ENCODE results near the gene C11orf86.
"Not testable (repeated sequence)": the region's sequence is repeated elsewhere in the genome, so short reads cannot be mapped to it uniquely, and the experiment has no call there.

The C11orf86 gene

DNA sequence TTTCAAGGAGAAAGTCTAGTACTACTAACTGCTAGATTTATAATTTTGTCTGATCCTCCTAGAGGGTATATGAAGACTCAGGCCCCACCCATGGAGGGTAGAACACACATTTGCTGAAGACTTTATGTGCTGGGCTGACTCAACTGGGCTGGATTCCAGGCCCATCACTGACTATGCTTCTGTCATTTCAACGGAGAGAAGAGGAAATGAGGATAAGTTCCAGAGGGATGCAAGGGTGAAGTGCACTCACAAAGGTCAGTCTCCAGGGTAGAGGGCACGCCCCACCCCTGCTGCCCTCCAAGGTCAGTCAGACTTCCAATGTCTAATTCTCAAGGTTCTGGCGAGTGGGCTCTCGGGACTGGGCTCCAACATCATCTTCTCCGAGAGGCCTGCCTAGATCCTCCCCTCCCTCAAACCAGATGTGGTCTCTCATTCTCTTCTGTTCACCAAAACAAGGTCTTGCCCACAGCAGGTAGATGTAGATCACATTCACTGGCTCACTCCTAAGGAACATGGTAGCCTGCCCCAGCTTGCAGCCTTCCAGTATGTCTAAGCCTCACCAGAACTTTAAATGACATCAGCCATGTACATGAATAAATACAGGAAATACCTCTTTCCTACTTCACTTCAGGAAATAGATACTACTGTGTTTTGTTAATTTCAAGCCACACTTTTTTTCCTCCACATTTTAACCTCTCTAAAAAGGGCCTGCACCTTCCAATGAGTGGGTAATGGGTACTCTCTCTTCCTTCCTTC, 7.3 kb upstream of the C11orf86 start:
- no peak for DNase-seq

GRCh38 chr11:66969584-66970225, 5.4 kb upstream of the C11orf86 start:
- no peak for DNase-seq

GRCh38 chr11:66970371-66970806, 4.7 kb upstream of the C11orf86 start:
- DNase-seq = no peak

GRCh38 chr11:66970807-66971442, 4.2 kb upstream of the C11orf86 start:
- DNase-seq = no peak

DNA sequence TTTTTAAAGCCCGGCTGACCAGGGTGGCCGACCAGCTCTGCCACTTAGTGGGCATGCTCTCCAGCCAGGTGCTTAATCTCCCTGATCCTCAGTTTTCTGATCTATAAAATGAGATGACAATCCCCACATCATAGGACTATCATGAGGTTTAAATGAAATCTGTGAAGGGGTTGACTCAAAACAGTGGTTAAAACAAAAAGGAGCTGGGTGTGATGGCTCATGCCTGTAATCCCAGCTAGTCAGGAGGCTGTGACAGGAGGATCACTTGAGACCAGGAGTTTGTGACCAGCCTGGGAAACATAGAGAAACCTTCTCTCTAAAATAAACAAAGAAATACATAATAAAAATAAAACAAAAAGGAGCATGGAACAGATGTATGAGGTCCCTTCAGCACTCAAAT, 3.6 kb upstream of the C11orf86 start:
- no peak for DNase-seq

DNA sequence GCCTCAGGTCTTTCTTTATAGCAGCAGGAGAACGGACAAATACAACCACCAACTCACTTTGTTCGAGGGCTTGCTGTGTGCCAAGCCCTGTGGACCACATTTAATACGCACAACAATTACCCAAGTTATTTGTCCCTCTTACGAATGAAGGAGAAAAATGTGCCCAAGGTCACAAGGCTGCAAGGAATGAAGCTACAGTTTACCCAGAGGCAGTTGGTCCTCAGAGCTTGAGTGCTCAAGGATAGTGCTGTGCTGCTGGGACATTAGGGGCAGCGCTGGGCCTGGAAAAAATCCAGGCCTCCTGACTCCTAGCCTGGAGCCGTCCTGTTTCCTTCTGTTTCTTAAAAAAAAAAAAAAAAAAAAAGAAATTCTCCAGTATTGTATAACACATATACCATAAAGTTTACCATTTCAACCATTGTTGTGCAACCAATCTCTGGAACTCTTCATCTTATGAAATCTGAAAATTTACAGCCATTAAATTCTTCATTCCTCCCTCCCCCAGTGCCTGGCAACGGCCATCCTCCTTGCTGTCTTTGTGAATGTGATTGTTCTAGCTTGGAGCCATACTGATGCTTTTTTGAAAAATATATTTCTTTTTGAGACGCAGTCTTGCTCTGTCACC, 1.0 kb upstream of the C11orf86 start:
- no peak for DNase-seq

- no peak for DNase-seq
Measured at GRCh38 chr11:66975405-66976027, 412 bp downstream of the C11orf86 start.

GRCh38 chr11:66976028-66976467, 944 bp downstream of the C11orf86 start:
- DNase-seq = no peak

- DNase-seq = no peak
Measured at GRCh38 chr11:66976925-66977324, 1.8 kb downstream of the C11orf86 start.

- no peak for DNase-seq
Measured at GRCh38 chr11:66978229-66978628, 3.1 kb downstream of the C11orf86 start.

GRCh38 chr11:66978717-66979116, 3.6 kb downstream of the C11orf86 start:
- DNase-seq = no peak

GRCh38 chr11:66979336-66979980, 4.4 kb downstream of the C11orf86 start:
- DNase-seq = no peak

GRCh38 chr11:66981976-66982578, 7.0 kb downstream of the C11orf86 start:
- peak; percentile 62 for DNase-seq

- DNase-seq = no peak
Measured at GRCh38 chr11:66983275-66983924, 8.3 kb downstream of the C11orf86 start.

DNA sequence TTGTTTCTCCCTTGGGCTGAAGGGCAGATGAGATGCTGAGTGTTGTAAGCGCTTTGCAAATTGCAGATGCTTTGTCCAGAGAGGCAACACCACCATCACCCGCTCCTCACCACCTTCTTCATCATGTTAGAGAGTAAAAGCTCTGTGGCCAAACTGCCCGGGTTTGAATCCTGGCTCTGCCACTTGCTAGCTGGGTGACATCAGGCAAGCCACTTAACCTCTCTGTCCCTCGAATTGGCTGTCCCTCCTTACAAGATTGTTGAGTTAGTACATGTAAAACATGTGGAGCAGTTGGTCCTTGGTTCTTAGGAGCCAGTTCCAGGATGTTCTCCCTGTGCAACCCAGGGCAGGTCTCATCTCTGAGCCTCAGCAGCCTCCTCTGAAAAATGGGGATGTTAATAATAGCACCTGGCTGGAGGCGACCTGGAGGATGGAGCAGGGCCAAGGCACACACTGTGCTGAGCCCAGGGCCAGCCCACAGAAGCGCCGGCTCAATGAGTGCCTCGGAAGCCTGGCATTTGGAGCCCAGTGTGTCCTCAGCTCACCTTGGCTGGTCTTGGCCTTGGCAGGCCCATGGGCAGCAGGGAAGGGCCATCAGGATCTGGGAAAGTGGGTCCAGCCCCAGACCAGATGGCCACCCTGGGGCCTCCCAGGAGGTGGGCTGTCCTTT, 10.5 kb downstream of the C11orf86 start:
- DNase-seq = no peak

- no peak for DNase-seq
Measured at GRCh38 chr11:66986178-66986545, 11.1 kb downstream of the C11orf86 start.

DNA sequence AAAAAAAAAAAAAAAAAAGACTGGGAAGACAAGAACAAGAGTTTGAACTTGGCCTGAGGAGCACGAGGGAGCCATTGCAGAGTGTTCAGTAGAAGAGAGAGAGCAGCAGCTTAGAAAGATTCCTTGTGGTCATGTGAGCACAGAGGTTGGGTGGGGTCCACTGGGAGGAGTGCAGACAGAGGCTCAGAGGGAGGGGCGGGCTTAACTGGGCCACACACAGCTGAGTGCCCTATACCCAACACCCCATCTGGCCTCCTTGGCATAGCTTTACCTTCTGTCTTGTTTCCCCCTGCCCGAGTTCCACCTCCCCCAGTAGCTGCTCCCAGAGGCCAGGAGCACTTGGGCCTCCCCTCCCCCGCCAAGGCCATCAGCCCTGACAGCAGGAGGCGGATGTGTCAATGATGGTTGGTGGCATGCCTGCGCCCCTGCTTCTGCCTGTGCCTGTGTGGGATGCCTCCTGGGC, 12.1 kb downstream of the C11orf86 start:
- no peak for DNase-seq

- DNase-seq = no peak
Measured at GRCh38 chr11:66987924-66988637, 13.0 kb downstream of the C11orf86 start.

DNA sequence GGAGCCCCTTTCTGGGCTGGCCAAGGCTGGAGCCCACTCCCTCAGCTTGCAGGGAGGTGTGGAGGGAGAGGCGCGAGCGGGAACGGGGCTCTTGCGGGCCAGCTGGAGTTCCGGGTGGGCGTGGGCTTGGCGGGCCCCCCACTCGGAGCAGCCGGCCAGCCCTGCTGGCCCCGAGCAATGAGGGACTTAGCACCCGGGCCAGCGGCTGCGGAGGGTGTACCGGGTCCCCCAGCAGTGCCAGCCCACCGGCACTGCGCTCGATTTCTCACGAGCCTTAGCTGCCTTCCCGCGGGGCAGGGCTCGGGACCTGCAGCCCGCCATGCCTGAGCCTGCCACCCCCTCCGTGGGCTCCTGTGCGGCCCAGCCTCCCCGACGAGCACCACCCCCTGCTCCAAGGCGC, 13.6 kb downstream of the C11orf86 start:
- not testable (repeated sequence) for DNase-seq

DNA sequence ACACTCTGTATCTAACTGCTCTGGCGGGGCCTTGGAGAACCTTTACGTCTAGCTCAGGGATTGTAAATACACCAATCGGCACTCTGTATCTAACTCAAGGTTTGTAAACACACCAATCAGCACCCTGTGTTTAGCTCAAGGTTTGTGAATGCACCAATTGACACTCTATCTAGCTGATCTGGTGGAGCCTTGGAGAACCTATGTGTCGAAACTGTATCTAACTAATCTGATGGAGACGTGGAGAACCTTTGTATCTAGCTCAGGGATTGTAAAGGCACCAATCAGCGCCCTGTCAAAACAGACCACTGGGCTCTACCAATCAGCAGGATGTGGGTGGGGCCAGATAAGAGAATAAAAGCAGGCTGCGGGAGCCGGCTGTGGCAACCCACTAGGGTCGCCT, 14.3 kb downstream of the C11orf86 start:
- DNase-seq = not testable (repeated sequence)
